HepG2 (cell line): ENCODE data around the gene TPI1. TPM values are rescaled to one million over a fixed set of nuclear protein-coding genes. Genes with fewer than 3 reads are reported as not detected.

ENCODE experiments used
- CREB1 ChIP-seq, 2 experiments: fragments of 450-650 bp in 1 of 2; IDR thresholded peaks; 2 replicates each; pipeline ENCODE4 v1.6.1; 2016 to 2017; ENCODE audit warnings: control low read depth in 1 of 2, mild to moderate bottlenecking in 1 of 2, missing compliant biosample characterization in 1 of 2, missing genetic modification characterization in 1 of 2
- DMAP1 ChIP-seq: IDR thresholded peaks from 2 replicates; pipeline ENCODE4 v1.6.1; 2016
- ETV6 ChIP-seq: sonication (generic); formaldehyde crosslinking; conservative IDR thresholded peaks from 2 replicates; pipeline ENCODE4 v1.4.0; 2020; ENCODE audit warnings: missing genetic modification reagents
- FOXA1 ChIP-seq, 2 experiments: fragments of 450-650 bp in 1 of 2; sonication (generic) in 1 of 2; formaldehyde crosslinking in 1 of 2; IDR thresholded peaks; 2 replicates each; pipeline versions ENCODE4 v1.4.0 to v1.6.1; 2016 to 2020; ENCODE audit warnings: missing genetic modification reagents in 1 of 2
- HDAC2 ChIP-seq: sonication (generic); formaldehyde crosslinking; IDR thresholded peaks from 2 replicates; pipeline ENCODE4 v1.4.0; 2020; ENCODE audit warnings: missing genetic modification reagents
- IKZF1 ChIP-seq: fragments of 450-650 bp; IDR thresholded peaks from 2 replicates; pipeline ENCODE4 v1.7.1; 2016
- MBNL3 ChIP-seq: fragments of 250-450 bp; sonication (Bioruptor Pico); conservative IDR thresholded peaks from 2 replicates; pipeline ENCODE4 v1.8.0; 2022; ENCODE audit warnings: mild to moderate bottlenecking, inconsistent platforms
- MTF1 ChIP-seq: sonication (generic); formaldehyde crosslinking; IDR thresholded peaks from 2 replicates; pipeline ENCODE4 v1.5.0; 2020; ENCODE audit warnings: missing genetic modification reagents
- MXI1 ChIP-seq: IDR thresholded peaks from 3 replicates; pipeline ENCODE4 v1.6.1; 2012; ENCODE audit warnings: low read depth, low read length, inconsistent platforms, borderline replicate concordance
- MYNN ChIP-seq: sonication (generic); formaldehyde crosslinking; IDR thresholded peaks from 2 replicates; pipeline ENCODE4 v1.4.0; 2020; ENCODE audit warnings: mild to moderate bottlenecking, low read depth, missing genetic modification reagents
- SNAPC4 ChIP-seq: sonication (generic); formaldehyde crosslinking; IDR thresholded peaks from 2 replicates; pipeline ENCODE4 v1.4.0; 2020; ENCODE audit warnings: mild to moderate bottlenecking, missing genetic modification reagents
- SRF ChIP-seq: IDR thresholded peaks from 2 replicates; pipeline ENCODE4 v1.6.1; 2011; ENCODE audit warnings: mild to moderate bottlenecking, low read depth, low read length, moderate library complexity
- TCF7L2 ChIP-seq: IDR thresholded peaks from 2 replicates; pipeline ENCODE4 v1.6.1; 2011; ENCODE audit warnings: mild to moderate bottlenecking, low read depth, low read length, moderate library complexity
- XRCC5 ChIP-seq: fragments of 200-400 bp; formaldehyde crosslinking; optimal IDR thresholded peaks from 2 replicates; pipeline ENCODE3; 2017; ENCODE audit warnings: mild to moderate bottlenecking, low read length
- ZFAT ChIP-seq: sonication (generic); formaldehyde crosslinking; conservative IDR thresholded peaks from 2 replicates; pipeline ENCODE4 v1.8.1; 2023; ENCODE audit warnings: missing genetic modification reagents, inconsistent platforms
- ZFY ChIP-seq: sonication (generic); formaldehyde crosslinking; IDR thresholded peaks from 2 replicates; pipeline ENCODE4 v1.4.0; 2020; ENCODE audit warnings: missing genetic modification reagents
- ZMYM3 ChIP-seq: sonication (generic); formaldehyde crosslinking; IDR thresholded peaks from 2 replicates; pipeline ENCODE4 v1.5.1; 2020; ENCODE audit warnings: mild to moderate bottlenecking, missing genetic modification reagents
- ZNF296 ChIP-seq: sonication (generic); formaldehyde crosslinking; conservative IDR thresholded peaks from 2 replicates; pipeline ENCODE4 v1.5.0; 2020; ENCODE audit warnings: mild to moderate bottlenecking, missing genetic modification reagents
- ZNF343 ChIP-seq: sonication (generic); formaldehyde crosslinking; IDR thresholded peaks from 2 replicates; pipeline ENCODE4 v1.4.0; 2020; ENCODE audit warnings: mild to moderate bottlenecking, missing genetic modification reagents
- ZNF687 ChIP-seq: sonication (generic); formaldehyde crosslinking; IDR thresholded peaks from 2 replicates; pipeline ENCODE4 v1.5.1; 2020; ENCODE audit warnings: mild to moderate bottlenecking, missing genetic modification reagents, moderate library complexity
- ZNF761 ChIP-seq: sonication (generic); formaldehyde crosslinking; conservative IDR thresholded peaks from 2 replicates; pipeline ENCODE4 v1.4.0; 2020; ENCODE audit warnings: mild to moderate bottlenecking, missing genetic modification reagents
- ZNF83 ChIP-seq: sonication (generic); formaldehyde crosslinking; IDR thresholded peaks from 2 replicates; pipeline ENCODE4 v1.4.0; 2020; ENCODE audit warnings: missing genetic modification reagents, mild to moderate bottlenecking, borderline replicate concordance
- ZSCAN31 ChIP-seq: sonication (generic); formaldehyde crosslinking; IDR thresholded peaks from 2 replicates; pipeline ENCODE4 v1.5.0; 2020; ENCODE audit warnings: low read depth, mild to moderate bottlenecking, missing genetic modification reagents
- polyA plus RNA-seq, 8 experiments: library from polyadenylated mRNA; depleted of rRNA in 3 of 8; stranded (reverse) in 7 of 8; unstranded in 1 of 8; fragments of >200 nt; fragmentation: Illumina TruSeq in 4 of 8; extraction: Trizol in 4 of 8; gene quantifications; 2 replicates each; pipeline versions ENCODE4 v1.2.1 to v1.2.3, GENCODE V29; 2011 to 2016; ENCODE audit warnings: low read depth in 4 of 8, missing spikeins in 1 of 8, mixed read lengths in 1 of 8; ENCODE audit not compliant: insufficient read depth in 1 of 8
- total RNA-seq, 5 experiments: library from RNA; depleted of rRNA; stranded (reverse); fragments of >200 nt; fragmentation: Illumina TruSeq; extraction: Trizol; gene quantifications; 2 replicates each; pipeline ENCODE4 v1.2.3, GENCODE V29; 2016; ENCODE audit warnings: low read depth in 1 of 5

Gene TPI1
- total and polyA plus RNA-seq, 2 of the 13 experiments (the other 11 are each of a cell fraction or from before 2014, with no cell fraction given) = 945 to 2,535 TPM

GRCh38 chr12:6851921-6852650 is 15.2 kb upstream of the TPI1 start, which contains the start of gene USP5 (continued):
- TF ChIP-seq ZNF687 (peak; percentile 75), FOXA1 (IDR thresholded peaks at IDR 0.05) (no peak), FOXA1 (CRISPR knock-in tag; IDR thresholded peaks at IDR 0.05) (0 out of 2 replicates have a peak, but pooled peaks have one; percentile 38), ZNF296 (CRISPR knock-in tag) (no peak), CREB1 (IDR thresholded peaks at IDR 0.05) (peak; percentile 86), CREB1 (CRISPR knock-in tag; IDR thresholded peaks at IDR 0.05) (peak; percentile 94), ZFAT (CRISPR knock-in tag) (no peak), DMAP1 (peak; percentile 78), IKZF1 (no peak), ZFY (peak; percentile 99), HDAC2 (CRISPR knock-in tag) (no peak; the same call in 1 of the 2 replicates), MYNN (CRISPR knock-in tag) (no peak), MTF1 (CRISPR knock-in tag) (no peak), SNAPC4 (peak; percentile 45; the same call in 1 of the 2 replicates), MBNL3 (CRISPR knock-in tag) (no peak), ZNF761 (CRISPR knock-in tag) (no peak; the same call in 1 of the 2 replicates), SRF (no peak), ZNF343 (no peak), MXI1 (peak; percentile 83; the same call in 2 of the 3 replicates), ZMYM3 (CRISPR knock-in tag) (no peak), XRCC5 (no peak), TCF7L2 (no peak), ZNF83 (CRISPR knock-in tag) (no peak), ZSCAN31 (CRISPR knock-in tag) (peak; percentile 36), ETV6 (peak; percentile 63; the same call in 1 of the 2 replicates)
